HG02642 (cell line): ENCODE results near the gene OR5H6.
"Not testable (repeated sequence)": the region's sequence is repeated elsewhere in the genome, so short reads cannot be mapped to it uniquely, and the experiment has no call there.

Source experiments
- ATAC-seq: cut with Tn5 transposase; IDR thresholded peaks from one replicate; pipeline ENCODE4 v1.9.1; 2021; ENCODE audit warnings: mild to moderate bottlenecking; ENCODE audit not compliant: unreplicated experiment, poor library complexity

The OR5H6 gene

GRCh38 chr3:98263944-98264343 is at the start of gene OR5H6:
Gene OR5H6 (plus strand): TSS chr3:98264244. CDS start chr3:98264333, 89 bp downstream.
- no peak for ATAC-seq

- no peak for ATAC-seq
Observed at GRCh38 chr3:98215051-98215450, 49.0 kb upstream of the OR5H6 start.

- no peak for ATAC-seq
Observed at GRCh38 chr3:98223907-98224672, 40.0 kb upstream of the OR5H6 start.

GRCh38 chr3:98232489-98232888 is 31.6 kb upstream of the OR5H6 start:
- ATAC-seq: no peak

GRCh38 chr3:98233468-98233867 is 30.6 kb upstream of the OR5H6 start:
- no peak for ATAC-seq

- no peak for ATAC-seq
Observed at GRCh38 chr3:98240131-98240530, 23.9 kb upstream of the OR5H6 start.

GRCh38 chr3:98242155-98242554 is 21.9 kb upstream of the OR5H6 start:
- no peak for ATAC-seq

- no peak for ATAC-seq
Observed at GRCh38 chr3:98243843-98244242, 20.2 kb upstream of the OR5H6 start.

- no peak for ATAC-seq
Observed at GRCh38 chr3:98246142-98246541, 17.9 kb upstream of the OR5H6 start.

- not testable (repeated sequence) for ATAC-seq
Observed at GRCh38 chr3:98256026-98256425, 8.0 kb upstream of the OR5H6 start.

- ATAC-seq: peak; percentile 71
Observed at GRCh38 chr3:98259707-98260106, 4.3 kb upstream of the OR5H6 start.

- no peak for ATAC-seq
Observed at GRCh38 chr3:98262046-98262445, 2.0 kb upstream of the OR5H6 start.

- ATAC-seq: no peak
Observed at GRCh38 chr3:98269846-98270245, 5.8 kb downstream of the OR5H6 start.

- ATAC-seq: no peak
Observed at GRCh38 chr3:98272126-98272525, 8.1 kb downstream of the OR5H6 start.

GRCh38 chr3:98274914-98275313 is 10.9 kb downstream of the OR5H6 start:
- no peak for ATAC-seq

- no peak for ATAC-seq
Observed at GRCh38 chr3:98282205-98282604, 18.2 kb downstream of the OR5H6 start, which contains the start of gene OR5H2. Gene OR5H2 (plus strand): TSS chr3:98282505. CDS start chr3:98282903, 398 bp downstream.

GRCh38 chr3:98290916-98291315 is 26.9 kb downstream of the OR5H6 start:
- no peak for ATAC-seq

- no peak for ATAC-seq
Observed at GRCh38 chr3:98291332-98291957, 27.4 kb downstream of the OR5H6 start.
